SK-N-SH treated with all-trans-retinoic acid at 6 μM for 48 hours (cell line): Measurements from ENCODE around the gene PIGZ.

Source experiments
- ATAC-seq: fragments of 200-7000 bp; cut with Tn5 transposase; 3 replicates; pipeline ENCODE4 v1.9.1; 2020; ENCODE audit warnings: mild to moderate bottlenecking, moderate library complexity
- ARNTL ChIP-seq: fragments of 450-650 bp; formaldehyde crosslinking; IDR thresholded peaks from 2 replicates; pipeline ENCODE4 v1.5.0; 2020; ENCODE audit warnings: low read depth, mild to moderate bottlenecking, moderate library complexity, borderline replicate concordance
- BACH2 ChIP-seq: fragments of 250-450 bp; sonication (Bioruptor Pico); IDR thresholded peaks from 2 replicates; pipeline ENCODE4 v1.9.0; 2021; ENCODE audit warnings: mild to moderate bottlenecking, borderline replicate concordance
- CSDC2 ChIP-seq: fragments of 250-450 bp; sonication (Bioruptor Pico); IDR thresholded peaks from 2 replicates; pipeline ENCODE4 v1.5.0; 2020; ENCODE audit warnings: mild to moderate bottlenecking, moderate library complexity
- ESRRG ChIP-seq: fragments of 250-450 bp; sonication (Bioruptor Pico); IDR thresholded peaks from 2 replicates; pipeline ENCODE4 v1.6.1; 2021; ENCODE audit warnings: mild to moderate bottlenecking
- GLIS3 ChIP-seq: fragments of 250-450 bp; sonication (Bioruptor Pico); IDR thresholded peaks from 2 replicates; pipeline ENCODE4 v1.5.0; 2020; ENCODE audit warnings: mild to moderate bottlenecking, moderate library complexity
- ISL1 ChIP-seq: fragments of 250-450 bp; sonication (Bioruptor Pico); IDR thresholded peaks from 2 replicates; pipeline ENCODE4 v2.1.2; 2022; ENCODE audit warnings: mild to moderate bottlenecking, moderate library complexity
- POU6F1 ChIP-seq: fragments of 250-450 bp; sonication (Bioruptor Pico); IDR thresholded peaks from 2 replicates; pipeline ENCODE4 v1.8.0; 2021; ENCODE audit warnings: low read depth, mild to moderate bottlenecking, moderate library complexity, borderline replicate concordance
- PPARA ChIP-seq: fragments of 250-450 bp; sonication (Bioruptor Pico); IDR thresholded peaks from 2 replicates; pipeline ENCODE4 v1.5.0; 2020; ENCODE audit warnings: mild to moderate bottlenecking, borderline replicate concordance
- SNAI2 ChIP-seq: fragments of 250-450 bp; sonication (Bioruptor Pico); IDR thresholded peaks from 2 replicates; pipeline ENCODE4 v1.5.0; 2020; ENCODE audit warnings: mild to moderate bottlenecking, moderate library complexity
- TCF4 ChIP-seq: fragments of 250-450 bp; sonication (Bioruptor Pico); IDR thresholded peaks from 2 replicates; pipeline ENCODE4 v1.8.0; 2021; ENCODE audit warnings: mild to moderate bottlenecking, moderate library complexity, borderline replicate concordance
- TOX ChIP-seq: fragments of 250-450 bp; sonication (Bioruptor Pico); IDR thresholded peaks from 2 replicates; pipeline ENCODE4 v1.8.0; 2021; ENCODE audit warnings: mild to moderate bottlenecking, moderate library complexity, borderline replicate concordance
- TSHZ2 ChIP-seq: fragments of 250-450 bp; sonication (Bioruptor Pico); IDR thresholded peaks from 2 replicates; pipeline ENCODE4 v1.5.0; 2020; ENCODE audit warnings: mild to moderate bottlenecking, moderate library complexity
- ZC3H10 ChIP-seq: fragments of 250-450 bp; sonication (Bioruptor Pico); IDR thresholded peaks from 2 replicates; pipeline ENCODE4 v1.5.1; 2021; ENCODE audit warnings: mild to moderate bottlenecking, moderate library complexity
- ZFP3 ChIP-seq: fragments of 250-450 bp; sonication (Bioruptor Pico); IDR thresholded peaks from 2 replicates; pipeline ENCODE4 v1.5.0; 2020; ENCODE audit warnings: mild to moderate bottlenecking, moderate library complexity
- ZFP30 ChIP-seq: fragments of 450-650 bp; formaldehyde crosslinking; IDR thresholded peaks from 2 replicates; pipeline ENCODE4 v1.5.0; 2022; ENCODE audit warnings: mild to moderate bottlenecking, moderate library complexity
- ZNF565 ChIP-seq: fragments of 450-650 bp; formaldehyde crosslinking; conservative IDR thresholded peaks from 2 replicates; pipeline ENCODE4 v1.5.0; 2020; ENCODE audit warnings: low read depth, mild to moderate bottlenecking, moderate library complexity
- ZNF70 ChIP-seq: fragments of 450-650 bp; formaldehyde crosslinking; IDR thresholded peaks from 2 replicates; pipeline ENCODE4 v1.5.0; 2020; ENCODE audit warnings: mild to moderate bottlenecking, moderate library complexity
- ZNF8 ChIP-seq: fragments of 450-650 bp; formaldehyde crosslinking; IDR thresholded peaks from 2 replicates; pipeline ENCODE4 v1.5.0; 2020; ENCODE audit warnings: mild to moderate bottlenecking, moderate library complexity
- TF ChIP-seq, protein P1 (sequence below): fragments of 250-450 bp; sonication (Bioruptor Pico); IDR thresholded peaks from 2 replicates; pipeline ENCODE4 v1.5.1; 2021; ENCODE audit warnings: mild to moderate bottlenecking, moderate library complexity
- TF ChIP-seq, protein P2 (sequence below): fragments of 250-450 bp; sonication (Bioruptor Pico); IDR thresholded peaks from 2 replicates; pipeline ENCODE4 v1.5.1; 2020; ENCODE audit warnings: low read depth, mild to moderate bottlenecking, moderate library complexity

Gene PIGZ

GRCh38 chr3:196951371-196951770 lies 17.3 kb downstream of the PIGZ start (continued):
- TF ChIP-seq TSHZ2 (no peak), BACH2 (no peak)
- TF ChIP-seq, protein P1, sequence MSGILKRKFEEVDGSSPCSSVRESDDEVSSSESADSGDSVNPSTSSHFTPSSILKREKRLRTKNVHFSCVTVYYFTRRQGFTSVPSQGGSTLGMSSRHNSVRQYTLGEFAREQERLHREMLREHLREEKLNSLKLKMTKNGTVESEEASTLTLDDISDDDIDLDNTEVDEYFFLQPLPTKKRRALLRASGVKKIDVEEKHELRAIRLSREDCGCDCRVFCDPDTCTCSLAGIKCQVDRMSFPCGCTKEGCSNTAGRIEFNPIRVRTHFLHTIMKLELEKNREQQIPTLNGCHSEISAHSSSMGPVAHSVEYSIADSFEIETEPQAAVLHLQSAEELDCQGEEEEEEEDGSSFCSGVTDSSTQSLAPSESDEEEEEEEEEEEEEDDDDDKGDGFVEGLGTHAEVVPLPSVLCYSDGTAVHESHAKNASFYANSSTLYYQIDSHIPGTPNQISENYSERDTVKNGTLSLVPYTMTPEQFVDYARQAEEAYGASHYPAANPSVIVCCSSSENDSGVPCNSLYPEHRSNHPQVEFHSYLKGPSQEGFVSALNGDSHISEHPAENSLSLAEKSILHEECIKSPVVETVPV (CRISPR knock-in tag) = no peak
- TF ChIP-seq, protein P2, sequence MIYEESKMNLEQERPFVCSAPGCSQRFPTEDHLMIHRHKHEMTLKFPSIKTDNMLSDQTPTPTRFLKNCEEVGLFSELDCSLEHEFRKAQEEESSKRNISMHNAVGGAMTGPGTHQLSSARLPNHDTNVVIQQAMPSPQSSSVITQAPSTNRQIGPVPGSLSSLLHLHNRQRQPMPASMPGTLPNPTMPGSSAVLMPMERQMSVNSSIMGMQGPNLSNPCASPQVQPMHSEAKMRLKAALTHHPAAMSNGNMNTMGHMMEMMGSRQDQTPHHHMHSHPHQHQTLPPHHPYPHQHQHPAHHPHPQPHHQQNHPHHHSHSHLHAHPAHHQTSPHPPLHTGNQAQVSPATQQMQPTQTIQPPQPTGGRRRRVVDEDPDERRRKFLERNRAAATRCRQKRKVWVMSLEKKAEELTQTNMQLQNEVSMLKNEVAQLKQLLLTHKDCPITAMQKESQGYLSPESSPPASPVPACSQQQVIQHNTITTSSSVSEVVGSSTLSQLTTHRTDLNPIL (CRISPR knock-in tag) = no peak

GRCh38 chr3:196949750-196950149 lies 18.9 kb downstream of the PIGZ start:
- TF ChIP-seq ZFP30 (CRISPR knock-in tag) = no peak
- TF ChIP-seq TCF4 (CRISPR knock-in tag) = no peak
- TF ChIP-seq ISL1 = no peak
- no peak for TF ChIP-seq TOX (CRISPR knock-in tag)
- no peak for TF ChIP-seq PPARA (CRISPR knock-in tag)
- TF ChIP-seq ZC3H10 (CRISPR knock-in tag) = no peak
- no peak for TF ChIP-seq TSHZ2
- TF ChIP-seq ARNTL = no peak
- TF ChIP-seq BACH2 = no peak
- TF ChIP-seq POU6F1 (CRISPR knock-in tag) = no peak
- no peak for TF ChIP-seq CSDC2 (CRISPR knock-in tag)
- TF ChIP-seq ZNF70 (CRISPR knock-in tag) = no peak
- TF ChIP-seq ESRRG (CRISPR knock-in tag) = no peak
- no peak for TF ChIP-seq ZFP3 (CRISPR knock-in tag)
- TF ChIP-seq, protein P2 (CRISPR knock-in tag) = no peak
- no peak for TF ChIP-seq ZNF565 (CRISPR knock-in tag)
- TF ChIP-seq, protein P1 (CRISPR knock-in tag) = no peak
- ATAC-seq = no peak

DNA sequence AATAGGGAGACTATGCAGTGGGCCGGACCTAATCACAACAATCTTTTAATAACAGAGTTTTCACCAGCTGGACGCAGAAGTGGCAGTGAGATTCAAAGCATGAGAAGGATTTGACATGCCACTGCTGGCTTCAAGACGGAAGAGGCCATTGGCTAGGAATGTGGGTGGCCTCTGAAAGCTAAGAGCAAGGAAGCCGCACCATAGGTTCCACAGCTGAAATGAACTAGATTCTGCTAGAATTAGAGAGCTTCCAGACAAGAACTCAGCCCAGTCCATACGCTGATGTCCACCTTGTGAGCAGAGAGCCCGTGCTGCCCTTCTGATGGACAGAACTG lies 19.4 kb downstream of the PIGZ start:
- no peak for ATAC-seq
- TF ChIP-seq ZNF565 (CRISPR knock-in tag) = no peak
- TF ChIP-seq ESRRG (CRISPR knock-in tag) = no peak
- no peak for TF ChIP-seq ZFP30 (CRISPR knock-in tag)
- TF ChIP-seq ZNF8 (CRISPR knock-in tag) = no peak
- TF ChIP-seq CSDC2 (CRISPR knock-in tag) = no peak
- no peak for TF ChIP-seq GLIS3
- TF ChIP-seq POU6F1 (CRISPR knock-in tag) = no peak
- TF ChIP-seq SNAI2 = no peak
- TF ChIP-seq, all 23 proteins: peak for 0
